GM18508 (cell line): ENCODE results near the gene C20orf144.
A peak's percentile ranks its signal among the peaks of the same experiment; 100 is the strongest.

Experiments
- ATAC-seq: cut with Tn5 transposase; IDR thresholded peaks from one replicate; pipeline ENCODE4 v1.9.1; 2021; ENCODE audit warnings: moderate number of reproducible peaks; ENCODE audit not compliant: insufficient read depth, unreplicated experiment

The C20orf144 gene

GRCh38 chr20:33674294-33675135 is 12.4 kb downstream of the C20orf144 start, which contains the start of gene NECAB3:
Gene NECAB3 (minus strand): TSS chr20:33674428. CDS start chr20:33674352, 76 bp downstream.
- no peak for ATAC-seq

GRCh38 chr20:33675136-33675959 is 13.2 kb downstream of the C20orf144 start:
- no peak for ATAC-seq

GRCh38 chr20:33676121-33676520 is 14.0 kb downstream of the C20orf144 start:
- no peak for ATAC-seq

- no peak for ATAC-seq
Observed at GRCh38 chr20:33676652-33677645, 14.8 kb downstream of the C20orf144 start.

GRCh38 chr20:33677991-33678702 is 16.0 kb downstream of the C20orf144 start:
- ATAC-seq = no peak

GRCh38 chr20:33679758-33680485 is 17.8 kb downstream of the C20orf144 start:
- ATAC-seq = peak; percentile 51

- no peak for ATAC-seq
Observed at GRCh38 chr20:33680686-33681085, 18.6 kb downstream of the C20orf144 start.

- ATAC-seq = no peak
Observed at GRCh38 chr20:33681288-33681687, 19.2 kb downstream of the C20orf144 start.

GRCh38 chr20:33681728-33682353 is 19.7 kb downstream of the C20orf144 start:
- ATAC-seq = no peak

GRCh38 chr20:33684533-33685327 is 22.6 kb downstream of the C20orf144 start:
- no peak for ATAC-seq

GRCh38 chr20:33685328-33686099 is 23.4 kb downstream of the C20orf144 start:
- ATAC-seq = no peak

- ATAC-seq = no peak
Observed at GRCh38 chr20:33686100-33686983, 24.2 kb downstream of the C20orf144 start, which contains the start of gene E2F1. Gene E2F1 (minus strand): TSS chr20:33686385. CDS start chr20:33686264, 121 bp downstream.

- no peak for ATAC-seq
Observed at GRCh38 chr20:33686984-33687366, 24.8 kb downstream of the C20orf144 start.

- ATAC-seq = no peak
Observed at GRCh38 chr20:33687370-33687915, 25.3 kb downstream of the C20orf144 start.
